Renal cortical epithelial cell (primary cell): ENCODE results near the gene TMEM94. TPM values are rescaled to one million over a fixed set of nuclear protein-coding genes. Genes with fewer than 3 reads are reported as not detected.
"Not testable (repeated sequence)": the region's sequence is repeated elsewhere in the genome, so short reads cannot be mapped to it uniquely, and the experiment has no call there.

Experiments
- DNase-seq: peaks from one replicate; pipeline ENCODE4 v3.0.0-alpha.2; 2011; ENCODE audit warnings: low read depth
- total RNA-seq: library from RNA; depleted of rRNA; stranded (reverse); fragments of >200 nt; gene quantifications from 2 replicates; pipeline ENCODE4 v1.2.3, GENCODE V29; 2014

TMEM94 gene
- 17.2 and 68.5 TPM in 2 replicates for total RNA-seq

GRCh38 chr17:75456417-75457046 lies at the start of gene TMEM94:
TSS of gene TMEM94 (plus strand) at chr17:75456635. CDS start at chr17:75471906, 15,271 bp downstream.
- DNase-seq: peak; percentile 92

GRCh38 chr17:75407655-75408352 lies 48.6 kb upstream of the TMEM94 start:
- no peak for DNase-seq

GRCh38 chr17:75410141-75410540 lies 46.3 kb upstream of the TMEM94 start:
- DNase-seq: no peak

- DNase-seq: no peak
Measured at GRCh38 chr17:75411328-75412067, 44.9 kb upstream of the TMEM94 start.

- DNase-seq: peak; percentile 58
Measured at GRCh38 chr17:75412455-75413317, 43.7 kb upstream of the TMEM94 start.

GRCh38 chr17:75414488-75414887 lies 41.9 kb upstream of the TMEM94 start:
- DNase-seq: no peak

GRCh38 chr17:75416006-75416405 lies 40.4 kb upstream of the TMEM94 start:
- DNase-seq: no peak

GRCh38 chr17:75417054-75417580 lies 39.3 kb upstream of the TMEM94 start:
- DNase-seq: no peak

- DNase-seq: no peak
Measured at GRCh38 chr17:75418531-75418930, 37.9 kb upstream of the TMEM94 start.

GRCh38 chr17:75428543-75429469 lies 27.6 kb upstream of the TMEM94 start:
- peak; percentile 47 for DNase-seq

GRCh38 chr17:75430159-75430974 lies 26.1 kb upstream of the TMEM94 start:
- DNase-seq: peak; percentile 92

GRCh38 chr17:75433218-75433783 lies 23.1 kb upstream of the TMEM94 start:
- no peak for DNase-seq

GRCh38 chr17:75434433-75434832 lies 22.0 kb upstream of the TMEM94 start:
- DNase-seq: not testable (repeated sequence)

- DNase-seq: not testable (repeated sequence)
Measured at GRCh38 chr17:75437404-75437803, 19.0 kb upstream of the TMEM94 start.

GRCh38 chr17:75439287-75439686 lies 17.1 kb upstream of the TMEM94 start:
- no peak for DNase-seq

- DNase-seq: no peak
Measured at GRCh38 chr17:75440738-75441448, 15.5 kb upstream of the TMEM94 start.

GRCh38 chr17:75442168-75443103 lies 14.0 kb upstream of the TMEM94 start:
- peak; percentile 36 for DNase-seq
